ENCODE measurements around the gene SUMO2. TPM values are rescaled to one million over a fixed set of nuclear protein-coding genes. Genes with fewer than 3 reads are reported as not detected.
"Not testable (repeated sequence)": the region's sequence is repeated elsewhere in the genome, so short reads cannot be mapped to it uniquely, and the experiment has no call there.

The SUMO2 gene
- total RNA-seq, 1 experiment from 2014 or later, result 859 TPM

- intact Hi-C loops (cut with micrococcal nuclease), result no loop called here
- TF ChIP-seq TCF7L2 (IDR thresholded peaks at IDR 0.05; ENCODE audit: borderline replicate concordance, extremely low read depth, insufficient read depth, insufficient read length), result no peak
- Histone ChIP-seq H3K9me3 (ENCODE audit: control insufficient read depth in 1 of 2, insufficient read depth in 1 of 2, low read depth in 1 of 2, low read length in 2 of 2) (no peaks in the 10 kb centered on the region), H3K36me3 (ENCODE audit: control insufficient read depth in 1 of 2, insufficient read depth in 2 of 2, low read length in 2 of 2) (peaks cover 35 to 39% of the 10 kb centered on the region in 2 experiments), H3K9ac (ENCODE audit: low read length) (no peak overlapping the region), H4K20me1 (ENCODE audit: insufficient read depth) (no peaks in the 10 kb centered on the region), H3K27me3 (ENCODE audit: insufficient read depth, low read length) (no peaks in the 10 kb centered on the region), H3K4me2 (ENCODE audit: low read length) (no peak overlapping the region), H2AFZ (ENCODE audit: low read depth, low read length, poor library complexity, severe bottlenecking) (no peak overlapping the region), H3K4me3 (replicated peaks in 1 of 2; ENCODE audit: low read depth in 1 of 2, low read length in 2 of 2) (no peak overlapping the region), H3K27ac (ENCODE audit: low read depth, low read length) (no peak overlapping the region), H3K9me2 (ENCODE audit: insufficient read depth) (no peaks in the 10 kb centered on the region), H3K79me2 (ENCODE audit: insufficient read depth, low read length) (peaks cover 82% of the 10 kb centered on the region), H3K4me1 (ENCODE audit: control insufficient read depth in 1 of 2, insufficient read depth in 2 of 2, low read length in 2 of 2) (peaks cover 11 to 19% of the 10 kb centered on the region in 2 experiments)
- ChIA-PET POLR2A (no interaction called here), CTCF (interaction anchor here (0.7 kb wide), 1 partner anchor 450 kb away, joined by 3 read pairs; no protein-coding TSS in a partner anchor), RAD21 (ENCODE audit: low non-redundant PET in 1 of 2, low total read pairs in 2 of 2, uncharacterized antibody in 2 of 2, unreplicated experiment in 2 of 2) (no interaction called here)
- no peak for ATAC-seq
- BruUV-seq (replicated peaks), result no TSS peak
- no peak for DNase-seq (ENCODE audit: low read depth, low spot score)
Observed at GRCh38 chr17:75208161-75208560, 25.4 kb upstream of the SUMO2 start.

- Histone ChIP-seq H4K20me1 (ENCODE audit: insufficient read depth) (no peaks in the 10 kb centered on the region), H3K9ac (ENCODE audit: low read length) (no peak overlapping the region), H3K9me2 (ENCODE audit: insufficient read depth) (no peaks in the 10 kb centered on the region), H2AFZ (ENCODE audit: low read depth, low read length, poor library complexity, severe bottlenecking) (no peak overlapping the region), H3K27me3 (ENCODE audit: insufficient read depth, low read length) (no peaks in the 10 kb centered on the region), H3K79me2 (ENCODE audit: insufficient read depth, low read length) (peaks cover 78% of the 10 kb centered on the region), H3K27ac (ENCODE audit: low read depth, low read length) (no peak overlapping the region), H3K4me1 (ENCODE audit: control insufficient read depth in 1 of 2, insufficient read depth in 2 of 2, low read length in 2 of 2) (peaks cover 11 to 19% of the 10 kb centered on the region in 2 experiments), H3K36me3 (ENCODE audit: control insufficient read depth in 1 of 2, insufficient read depth in 2 of 2, low read length in 2 of 2) (peaks cover 31 to 35% of the 10 kb centered on the region in 2 experiments), H3K4me3 (replicated peaks in 1 of 2; ENCODE audit: low read depth in 1 of 2, low read length in 2 of 2) (no peak overlapping the region), H3K9me3 (ENCODE audit: control insufficient read depth in 1 of 2, insufficient read depth in 1 of 2, low read depth in 1 of 2, low read length in 2 of 2) (no peaks in the 10 kb centered on the region), H3K4me2 (ENCODE audit: low read length) (no peak overlapping the region)
- RAD21 ChIA-PET (ENCODE audit: low non-redundant PET in 1 of 2, low total read pairs in 2 of 2, uncharacterized antibody in 2 of 2, unreplicated experiment in 2 of 2), result no interaction called here
- CTCF ChIA-PET, result interaction anchor here (0.7 kb wide), 1 partner anchor 449 kb away, joined by 3 read pairs; no protein-coding TSS in a partner anchor
- DNase-seq (ENCODE audit: low read depth, low spot score) (no peak), ATAC-seq (no peak)
- POLR2A ChIA-PET, result no interaction called here
- TF ChIP-seq SIN3A (IDR thresholded peaks at IDR 0.05; ENCODE audit: low read depth) (no peak), EZH2 (IDR thresholded peaks at IDR 0.05) (no peak), YY1 (IDR thresholded peaks at IDR 0.05; ENCODE audit: extremely low read depth, insufficient replicate concordance, low read depth, low read length) (no peak), SP1 (IDR thresholded peaks at IDR 0.05; ENCODE audit: low read depth) (no peak), ZFX (IDR thresholded peaks at IDR 0.05) (no peak)
- BruUV-seq (replicated peaks), result no TSS peak
- intact Hi-C loops (cut with micrococcal nuclease), result no loop called here
Observed at GRCh38 chr17:75207760-75208159, 25.0 kb upstream of the SUMO2 start.

GRCh38 chr17:75207050-75207407 is 24.3 kb upstream of the SUMO2 start:
- Histone ChIP-seq H3K4me1 (ENCODE audit: control insufficient read depth in 1 of 2, insufficient read depth in 2 of 2, low read length in 2 of 2) (peaks cover 11 to 20% of the 10 kb centered on the region in 2 experiments), H3K4me3 (replicated peaks in 1 of 2; ENCODE audit: low read depth in 1 of 2, low read length in 2 of 2) (peak overlapping the region; percentile 75 to 85), H3K9ac (ENCODE audit: low read length) (peak overlapping the region; percentile 95), H3K4me2 (ENCODE audit: low read length) (peak overlapping the region; percentile 76), H3K36me3 (ENCODE audit: control insufficient read depth in 1 of 2, insufficient read depth in 2 of 2, low read length in 2 of 2) (peaks cover 25 to 27% of the 10 kb centered on the region in 2 experiments), H3K79me2 (ENCODE audit: insufficient read depth, low read length) (peaks cover 71% of the 10 kb centered on the region)
- H3K27ac ChIP-seq (ENCODE audit: low read depth, low read length); BruUV-seq (replicated peaks); ATAC-seq; H2AFZ ChIP-seq (ENCODE audit: low read depth, low read length, poor library complexity, severe bottlenecking); H4K20me1 ChIP-seq (ENCODE audit: insufficient read depth); intact Hi-C loops (cut with micrococcal nuclease); H3K9me2 ChIP-seq (ENCODE audit: insufficient read depth); RAD21 ChIA-PET (ENCODE audit: low non-redundant PET in 1 of 2, low total read pairs in 2 of 2, uncharacterized antibody in 2 of 2, unreplicated experiment in 2 of 2); H3K27me3 ChIP-seq (ENCODE audit: insufficient read depth, low read length); DNase-seq (ENCODE audit: low read depth, low spot score); H3K9me3 ChIP-seq (ENCODE audit: control insufficient read depth in 1 of 2, insufficient read depth in 1 of 2, low read depth in 1 of 2, low read length in 2 of 2): not testable (repeated sequence)
- POLR2A ChIA-PET, result interaction anchor here (1.2 kb wide), 1 partner anchor 23 kb away, joined by 4 read pairs; no protein-coding TSS in a partner anchor
- CTCF ChIA-PET, result interaction anchor here (1.0 to 1.5 kb wide), 2 partner anchors 33 to 245 kb away, joined by 3 to 4 read pairs; no protein-coding TSS in a partner anchor

Data from HCT116 (cell line).